Cardiac fibroblast (primary cell): ENCODE results near the gene BRSK1.

ENCODE experiments used
- DNase-seq, 2 donors: peaks; one replicate each; pipeline versions ENCODE4 v3.0.0 to v3.0.0-alpha.2; 2010; ENCODE audit warnings: low read depth in 2 of 2
- H3K4me3 ChIP-seq, 2 donors: replicated peaks in 1 of 2; 1 replicate in 1 of 2; 2 replicates in 1 of 2; pipeline ENCODE4 v1.5.1; 2011; ENCODE audit warnings: low read depth in 2 of 2, low read length in 2 of 2, mild to moderate bottlenecking in 2 of 2, moderate library complexity in 1 of 2
- TF ChIP-seq, protein P1 (sequence below): IDR thresholded peaks from one replicate; pipeline ENCODE4 v1.5.1; 2011; ENCODE audit warnings: low read depth, mild to moderate bottlenecking, low read length, inconsistent platforms

BRSK1 gene

DNA sequence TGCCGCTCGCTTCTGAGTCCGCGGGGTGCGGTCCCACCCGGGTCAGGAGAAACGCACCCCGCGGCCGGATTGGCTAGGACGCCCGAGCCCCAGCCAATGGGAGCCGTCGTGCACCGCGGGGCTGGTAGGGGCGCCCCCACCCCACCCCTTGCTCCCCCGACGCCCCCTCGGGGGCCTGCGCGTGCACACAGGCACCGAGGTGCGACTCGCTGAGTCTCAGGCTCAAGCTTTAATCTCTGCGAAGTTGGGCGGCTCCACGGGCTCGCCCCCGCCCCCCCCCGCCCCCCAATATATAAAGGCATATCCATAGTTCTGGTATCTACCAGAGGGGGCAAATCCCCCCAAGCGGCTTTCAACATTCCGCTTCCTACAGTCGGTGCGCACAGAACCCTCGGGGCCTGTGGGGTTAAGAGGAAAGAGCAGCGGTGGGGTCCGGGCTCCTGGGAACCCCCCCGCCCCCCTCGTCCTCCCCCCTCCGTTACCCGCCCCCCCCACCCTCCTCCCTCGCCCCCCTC is 71.0 kb downstream of the BRSK1 start, which contains the start of gene COX6B2:
COX6B2 (minus strand) TSS at position 22 of the 515 bp plus-strand sequence. CDS start 198 bp downstream, outside the sequence.
- TF ChIP-seq, protein P1, sequence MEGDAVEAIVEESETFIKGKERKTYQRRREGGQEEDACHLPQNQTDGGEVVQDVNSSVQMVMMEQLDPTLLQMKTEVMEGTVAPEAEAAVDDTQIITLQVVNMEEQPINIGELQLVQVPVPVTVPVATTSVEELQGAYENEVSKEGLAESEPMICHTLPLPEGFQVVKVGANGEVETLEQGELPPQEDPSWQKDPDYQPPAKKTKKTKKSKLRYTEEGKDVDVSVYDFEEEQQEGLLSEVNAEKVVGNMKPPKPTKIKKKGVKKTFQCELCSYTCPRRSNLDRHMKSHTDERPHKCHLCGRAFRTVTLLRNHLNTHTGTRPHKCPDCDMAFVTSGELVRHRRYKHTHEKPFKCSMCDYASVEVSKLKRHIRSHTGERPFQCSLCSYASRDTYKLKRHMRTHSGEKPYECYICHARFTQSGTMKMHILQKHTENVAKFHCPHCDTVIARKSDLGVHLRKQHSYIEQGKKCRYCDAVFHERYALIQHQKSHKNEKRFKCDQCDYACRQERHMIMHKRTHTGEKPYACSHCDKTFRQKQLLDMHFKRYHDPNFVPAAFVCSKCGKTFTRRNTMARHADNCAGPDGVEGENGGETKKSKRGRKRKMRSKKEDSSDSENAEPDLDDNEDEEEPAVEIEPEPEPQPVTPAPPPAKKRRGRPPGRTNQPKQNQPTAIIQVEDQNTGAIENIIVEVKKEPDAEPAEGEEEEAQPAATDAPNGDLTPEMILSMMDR = no peak
- DNase-seq = no peak
- peak within 1 kb of the TSS; percentile 44 to 46 for H3K4me3 ChIP-seq

DNA sequence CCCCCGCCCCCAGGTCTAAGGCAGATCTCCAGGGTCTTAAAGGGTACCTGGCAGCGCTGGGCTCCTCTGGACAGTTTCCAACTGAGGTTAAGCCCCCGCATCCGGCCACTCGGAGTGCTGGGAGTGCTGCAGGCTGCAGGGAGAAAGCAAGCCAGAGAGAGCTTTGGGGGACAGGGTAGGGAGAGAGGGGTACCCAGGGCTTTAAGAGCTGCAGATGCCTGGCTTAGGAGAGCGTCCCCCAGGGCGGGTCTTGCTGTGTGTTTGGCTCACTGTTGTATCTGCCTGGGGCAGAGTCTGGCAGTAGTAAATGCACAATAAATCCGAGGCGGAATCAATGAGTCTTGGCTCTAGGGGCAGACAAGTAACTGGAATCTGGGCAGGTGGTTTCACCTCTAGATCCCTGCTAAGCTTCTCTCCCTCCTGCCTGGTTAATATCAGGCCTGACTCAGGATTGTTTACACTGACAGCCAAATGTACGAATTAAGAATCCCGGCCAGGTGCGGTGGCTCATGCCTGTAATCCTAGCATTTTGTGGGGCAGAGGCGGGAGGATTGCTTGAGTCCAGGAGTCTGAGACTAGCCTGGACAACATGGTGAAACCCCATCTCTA is 71.5 kb downstream of the BRSK1 start:
- H3K4me3 ChIP-seq = no peak overlapping the region
- TF ChIP-seq, protein P1 = no peak
- no peak for DNase-seq

DNA sequence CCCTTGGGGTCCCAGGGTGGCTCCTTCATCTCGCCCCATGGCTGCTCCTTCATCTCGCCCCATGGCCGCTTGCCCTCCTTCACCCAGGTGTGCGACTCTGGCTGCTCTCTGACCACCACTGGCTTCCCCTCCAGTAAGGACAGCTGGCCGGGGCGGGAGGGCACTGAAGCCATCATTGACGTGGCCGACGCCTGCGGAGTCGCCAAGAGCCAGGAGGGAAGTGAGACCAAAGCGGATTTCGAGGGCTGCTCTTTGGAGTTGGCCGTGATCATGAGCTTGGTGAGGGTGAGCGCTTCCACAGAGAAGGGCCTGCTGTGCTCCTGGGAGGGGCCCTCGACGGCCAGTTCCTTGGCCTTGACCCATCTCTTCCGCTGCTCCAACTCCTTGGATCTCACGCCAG is 74.7 kb downstream of the BRSK1 start:
- TF ChIP-seq, protein P1 = no peak
- DNase-seq = no peak
- no peak overlapping the region for H3K4me3 ChIP-seq

DNA sequence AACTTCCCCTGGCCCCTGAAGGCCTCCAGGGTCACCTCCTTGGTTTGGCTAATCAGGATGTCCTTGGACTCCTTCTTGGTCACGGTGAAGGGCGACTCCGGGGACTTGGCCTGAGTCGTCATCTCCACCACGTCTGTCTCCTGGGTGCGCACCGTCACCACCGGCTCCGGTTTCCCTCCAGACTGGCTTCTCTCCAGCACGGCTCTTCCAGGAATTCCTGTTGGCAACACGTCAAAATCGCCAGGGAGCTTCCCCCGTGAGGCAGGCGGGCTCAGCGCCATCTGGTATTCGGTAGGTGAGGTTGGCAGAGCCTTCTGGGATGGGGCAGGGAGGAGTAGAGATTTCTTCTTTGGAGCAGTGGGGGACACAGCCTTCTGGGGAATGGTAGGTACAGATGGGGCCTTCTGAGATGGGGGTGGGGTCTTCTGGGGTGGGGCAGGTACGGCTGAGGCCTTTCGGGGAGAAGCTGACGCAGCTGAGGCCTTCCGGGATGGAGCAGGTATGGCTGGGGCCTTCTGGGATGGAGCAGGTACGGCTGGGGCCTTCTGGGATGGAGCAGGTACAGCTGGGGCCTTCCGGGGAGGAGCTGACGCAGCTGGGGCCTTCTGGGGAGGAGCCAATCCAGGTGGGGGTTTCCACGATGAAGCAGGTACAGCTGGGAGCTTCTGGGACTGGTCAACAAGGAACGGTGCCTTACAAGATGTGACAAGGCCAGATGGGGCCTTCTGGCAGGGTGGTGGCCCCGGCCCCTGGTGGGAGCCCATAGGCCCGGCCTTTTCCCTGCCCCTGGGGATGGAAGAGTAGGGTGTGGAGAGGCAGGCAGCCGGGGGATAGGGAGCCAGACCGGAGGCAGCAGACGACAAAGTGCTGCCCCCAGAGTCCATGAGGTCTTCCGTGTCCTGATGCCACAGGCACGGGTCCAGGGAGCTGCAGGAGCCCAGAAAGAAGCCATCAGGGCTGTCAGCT is 75.4 kb downstream of the BRSK1 start:
- DNase-seq = no peak
- TF ChIP-seq, protein P1 = no peak
- no peak overlapping the region for H3K4me3 ChIP-seq

DNA sequence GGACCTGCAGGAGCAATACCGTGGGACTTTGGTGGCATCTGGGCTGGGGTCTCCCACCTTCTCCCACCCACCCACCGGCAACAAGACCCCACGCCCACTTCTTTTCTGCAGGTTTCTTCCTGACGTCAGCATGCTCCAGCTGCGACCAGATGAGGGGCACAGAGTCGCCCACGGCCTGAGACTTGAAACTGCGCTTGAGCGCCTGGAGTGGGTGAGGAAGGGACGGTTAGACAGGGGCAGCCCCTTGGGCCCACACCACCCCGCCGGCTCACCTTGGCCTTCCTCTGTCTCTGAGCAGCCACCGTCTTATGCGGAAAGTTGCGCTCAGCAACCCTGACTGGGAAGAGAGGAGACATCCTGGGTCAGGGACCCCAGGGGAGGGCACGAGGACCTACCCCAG is 77.1 kb downstream of the BRSK1 start:
- DNase-seq = no peak
- TF ChIP-seq, protein P1 = no peak
- H3K4me3 ChIP-seq = no peak overlapping the region
